Thoracic aorta (tissue), 2 donors: ENCODE data around the gene WFDC5. TPM values are rescaled to one million over a fixed set of nuclear protein-coding genes. Genes with fewer than 3 reads are reported as not detected.

Experiments
- ATAC-seq: fragments of 150-250 bp; one replicate; pipeline ENCODE4 v1.8.0; 2017; ENCODE audit warnings: low read depth; ENCODE audit not compliant: insufficient number of reproducible peaks, low FRiP score
- DNase-seq: peaks from one replicate; pipeline ENCODE4 v3.0.0-alpha.2; 2020; ENCODE audit warnings: low spot score
- H3K27ac ChIP-seq, 2 donors: fragments of 200-600 bp; sonication (generic); 1 replicate in 1 of 2; 2 replicates in 1 of 2; pipeline ENCODE4 v1.5.1; 2016; ENCODE audit warnings: mild to moderate bottlenecking in 2 of 2, moderate library complexity in 2 of 2
- H3K27me3 ChIP-seq: fragments of 200-600 bp; sonication (generic); replicated peaks from 2 replicates; pipeline ENCODE4 v1.6.0; 2016; ENCODE audit warnings: mild to moderate bottlenecking; ENCODE audit not compliant: insufficient read depth
- H3K36me3 ChIP-seq: fragments of 200-600 bp; sonication (generic); one replicate; pipeline ENCODE4 v1.5.1; 2016
- H3K4me1 ChIP-seq, 2 donors: fragments of 200-600 bp; sonication (generic); 1 replicate in 1 of 2; 2 replicates in 1 of 2; pipeline versions ENCODE4 v1.5.1 to v1.6.0; 2016; ENCODE audit warnings: low read depth in 2 of 2, mild to moderate bottlenecking in 1 of 2; ENCODE audit not compliant: control insufficient read depth in 1 of 2
- H3K4me3 ChIP-seq: fragments of 200-600 bp; sonication (generic); 2 replicates; pipeline ENCODE4 v1.5.1; 2016; ENCODE audit warnings: mild to moderate bottlenecking
- H3K9me3 ChIP-seq: fragments of 200-600 bp; sonication (generic); 2 replicates; pipeline ENCODE4 v1.5.1; 2016
- total RNA-seq, 2 donors: library from RNA; depleted of rRNA; stranded (reverse); fragments of >200 nt; gene quantifications; one replicate each; pipeline versions ENCODE4 v1.1.0 to v1.2.3, GENCODE V29; 2016
- TF ChIP-seq, protein P1 (sequence below): fragments of 200-600 bp; sonication (generic); IDR thresholded peaks from one replicate; pipeline ENCODE4 v1.5.1; 2019; ENCODE audit warnings: antibody characterized with exemption

WFDC5 gene
- total RNA-seq, 2 donors from 2014 or later = not detected

DNA sequence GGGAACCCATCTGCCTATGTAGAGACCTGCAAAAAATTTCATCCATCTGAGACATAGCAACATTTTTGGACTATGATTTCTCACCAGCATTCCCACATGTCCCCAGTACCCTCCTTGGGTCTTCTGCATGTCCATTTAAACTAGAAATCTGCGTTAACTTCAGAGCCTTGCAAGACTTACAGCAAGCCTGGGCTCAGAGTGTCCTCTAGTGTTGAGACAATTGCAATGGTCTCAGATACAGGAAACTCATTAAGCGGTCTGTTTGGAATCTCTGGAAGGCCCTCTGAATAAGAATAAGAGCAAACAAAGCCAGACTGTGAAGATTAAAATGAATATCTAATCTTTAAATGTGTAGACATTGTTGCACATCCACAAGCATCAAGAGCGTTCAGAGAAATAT, 39.2 kb upstream of the WFDC5 start:
- no peaks in the 10 kb centered on the region for H3K4me1 ChIP-seq
- H3K27me3 ChIP-seq = no peaks in the 10 kb centered on the region
- peaks cover 6% of the 10 kb centered on the region for H3K9me3 ChIP-seq
- ATAC-seq (no peak), DNase-seq (no peak)
- no peak overlapping the region for H3K27ac ChIP-seq
- TF ChIP-seq, protein P1, sequence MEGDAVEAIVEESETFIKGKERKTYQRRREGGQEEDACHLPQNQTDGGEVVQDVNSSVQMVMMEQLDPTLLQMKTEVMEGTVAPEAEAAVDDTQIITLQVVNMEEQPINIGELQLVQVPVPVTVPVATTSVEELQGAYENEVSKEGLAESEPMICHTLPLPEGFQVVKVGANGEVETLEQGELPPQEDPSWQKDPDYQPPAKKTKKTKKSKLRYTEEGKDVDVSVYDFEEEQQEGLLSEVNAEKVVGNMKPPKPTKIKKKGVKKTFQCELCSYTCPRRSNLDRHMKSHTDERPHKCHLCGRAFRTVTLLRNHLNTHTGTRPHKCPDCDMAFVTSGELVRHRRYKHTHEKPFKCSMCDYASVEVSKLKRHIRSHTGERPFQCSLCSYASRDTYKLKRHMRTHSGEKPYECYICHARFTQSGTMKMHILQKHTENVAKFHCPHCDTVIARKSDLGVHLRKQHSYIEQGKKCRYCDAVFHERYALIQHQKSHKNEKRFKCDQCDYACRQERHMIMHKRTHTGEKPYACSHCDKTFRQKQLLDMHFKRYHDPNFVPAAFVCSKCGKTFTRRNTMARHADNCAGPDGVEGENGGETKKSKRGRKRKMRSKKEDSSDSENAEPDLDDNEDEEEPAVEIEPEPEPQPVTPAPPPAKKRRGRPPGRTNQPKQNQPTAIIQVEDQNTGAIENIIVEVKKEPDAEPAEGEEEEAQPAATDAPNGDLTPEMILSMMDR = no peak
- no peak overlapping the region for H3K4me3 ChIP-seq
- H3K36me3 ChIP-seq = no peaks in the 10 kb centered on the region

DNA sequence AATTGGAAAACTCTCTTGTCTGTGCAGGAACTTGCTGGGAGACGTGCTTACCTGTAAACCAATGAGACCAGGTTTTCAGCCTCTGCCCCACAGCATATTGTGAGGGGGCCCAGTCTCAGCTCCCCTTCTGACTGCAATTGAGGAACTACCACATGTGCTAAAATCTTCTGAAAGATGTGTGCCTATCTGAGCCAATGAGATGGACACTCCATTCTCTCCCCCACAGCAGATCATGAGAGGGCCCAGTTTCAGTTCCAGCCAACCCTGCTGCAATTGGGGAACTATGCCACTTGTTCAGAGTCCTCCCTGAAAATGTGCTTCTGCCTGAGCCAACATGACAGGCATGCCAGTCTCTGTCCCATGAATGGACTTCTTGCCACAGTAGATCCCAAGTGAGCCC, 38.8 kb upstream of the WFDC5 start:
- ATAC-seq (no peak), DNase-seq (no peak)
- Histone ChIP-seq H3K4me1 (no peaks in the 10 kb centered on the region), H3K27ac (no peak overlapping the region), H3K36me3 (no peaks in the 10 kb centered on the region), H3K27me3 (no peaks in the 10 kb centered on the region), H3K9me3 (peaks cover 2% of the 10 kb centered on the region), H3K4me3 (no peak overlapping the region)
- TF ChIP-seq, protein P1 = no peak

DNA sequence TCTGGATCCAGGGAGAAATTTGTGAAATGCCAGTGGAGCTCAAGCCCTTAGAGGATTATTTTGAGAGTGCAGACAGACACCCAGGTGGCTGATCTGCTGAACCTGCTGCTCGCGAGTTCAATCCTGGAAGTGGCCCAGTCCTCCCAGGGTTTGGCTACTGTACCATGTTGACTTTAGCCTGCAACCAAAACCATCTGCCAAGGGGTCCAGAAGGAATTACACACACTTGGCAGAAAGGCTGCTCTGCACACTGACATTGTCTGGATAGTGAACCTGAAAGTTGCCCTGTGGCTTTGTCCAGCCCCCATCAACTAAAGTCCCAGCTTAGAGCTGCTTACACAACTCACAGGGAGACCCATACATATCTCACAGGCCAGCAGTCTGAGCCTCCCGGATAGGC, 38.2 kb upstream of the WFDC5 start:
- TF ChIP-seq, protein P1 = no peak
- no peak overlapping the region for H3K4me3 ChIP-seq
- no peaks in the 10 kb centered on the region for H3K9me3 ChIP-seq
- H3K4me1 ChIP-seq = no peaks in the 10 kb centered on the region
- no peak for DNase-seq
- no peaks in the 10 kb centered on the region for H3K27me3 ChIP-seq
- ATAC-seq = no peak
- H3K36me3 ChIP-seq = no peaks in the 10 kb centered on the region
- no peak overlapping the region for H3K27ac ChIP-seq

DNA sequence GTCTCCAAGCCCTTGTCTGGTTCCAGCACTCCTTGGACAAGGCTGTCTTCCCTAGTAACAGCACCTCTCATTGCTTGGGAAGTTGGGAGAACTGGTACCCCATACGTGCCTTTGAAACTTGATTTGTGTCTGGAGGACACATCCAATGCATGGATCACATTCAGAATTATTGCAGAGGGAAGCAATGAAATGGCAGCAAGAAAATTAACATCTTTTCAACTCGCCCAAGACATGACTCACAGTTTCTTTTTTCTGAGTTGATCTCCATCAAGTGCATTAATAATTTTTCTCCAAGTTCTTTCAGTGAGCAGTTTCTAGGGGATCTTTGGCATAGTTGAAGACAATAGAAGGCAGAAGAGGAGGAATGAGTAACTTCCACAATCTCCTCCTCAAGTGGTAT, 37.4 kb upstream of the WFDC5 start:
- H3K36me3 ChIP-seq = no peaks in the 10 kb centered on the region
- TF ChIP-seq, protein P1 = no peak
- ATAC-seq (no peak), DNase-seq (no peak)
- H3K4me1 ChIP-seq = no peaks in the 10 kb centered on the region
- no peaks in the 10 kb centered on the region for H3K9me3 ChIP-seq
- no peak overlapping the region for H3K4me3 ChIP-seq
- no peak overlapping the region for H3K27ac ChIP-seq
- H3K27me3 ChIP-seq = no peaks in the 10 kb centered on the region

DNA sequence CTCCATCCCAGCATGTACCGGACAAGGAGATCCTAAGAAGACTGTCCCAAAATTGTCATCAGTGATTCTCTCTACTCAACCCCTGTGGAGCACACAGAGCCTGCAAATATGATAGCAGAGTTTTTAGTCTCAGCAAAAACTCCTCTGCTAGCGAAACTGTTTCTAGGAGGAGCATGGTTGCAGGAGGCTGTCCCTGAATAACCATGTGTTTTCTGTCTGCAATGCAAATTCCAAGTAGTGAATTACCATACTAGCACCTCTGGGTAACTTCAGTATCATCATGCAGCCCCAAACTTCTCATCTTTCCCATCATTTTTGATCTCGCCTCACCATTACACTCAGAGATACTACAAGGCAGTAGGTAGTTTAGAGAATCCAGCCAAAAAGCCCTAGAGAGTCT, 34.1 kb upstream of the WFDC5 start:
- TF ChIP-seq, protein P1 = no peak
- Histone ChIP-seq H3K27ac (no peak overlapping the region), H3K36me3 (no peaks in the 10 kb centered on the region), H3K4me1 (no peaks in the 10 kb centered on the region), H3K27me3 (no peaks in the 10 kb centered on the region), H3K9me3 (no peaks in the 10 kb centered on the region), H3K4me3 (no peak overlapping the region)
- DNase-seq (no peak), ATAC-seq (no peak)
